Bone marrow (tissue), 2 donors: Measurements from ENCODE around the gene INKA2.
A peak's percentile ranks its signal among the peaks of the same experiment; 100 is the strongest.

Experiments used
- DNase-seq, 2 donors: peaks; one replicate each; lab custom pipeline; 2025; lab: John Stamatoyannopoulos, UW

INKA2 gene

GRCh38 chr1:111739194-111739924 lies at the start of gene INKA2:
Gene INKA2 (minus strand): TSS chr1:111739395. CDS start chr1:111739242, 153 bp downstream.
- peak; percentile 55 to 77 for DNase-seq

GRCh38 chr1:111786669-111787207 lies 47.5 kb upstream of the INKA2 start:
- DNase-seq, result no peak

- no peak for DNase-seq
Measured at GRCh38 chr1:111784273-111784901, 45.2 kb upstream of the INKA2 start.

- DNase-seq, result no peak
Measured at GRCh38 chr1:111779546-111779945, 40.4 kb upstream of the INKA2 start.

- DNase-seq, result no peak
Measured at GRCh38 chr1:111778541-111779051, 39.4 kb upstream of the INKA2 start.

- DNase-seq, result no peak
Measured at GRCh38 chr1:111778066-111778465, 38.9 kb upstream of the INKA2 start.

GRCh38 chr1:111777301-111777700 lies 38.1 kb upstream of the INKA2 start:
- no peak for DNase-seq

GRCh38 chr1:111776861-111777260 lies 37.7 kb upstream of the INKA2 start:
- DNase-seq, result no peak

GRCh38 chr1:111776391-111776790 lies 37.2 kb upstream of the INKA2 start:
- DNase-seq, result no peak

- DNase-seq, result no peak
Measured at GRCh38 chr1:111775966-111776365, 36.8 kb upstream of the INKA2 start.

- DNase-seq, result no peak
Measured at GRCh38 chr1:111770916-111771315, 31.7 kb upstream of the INKA2 start.

- peak in 1 of 2 donors; percentile 52 for DNase-seq
Measured at GRCh38 chr1:111769517-111770146, 30.4 kb upstream of the INKA2 start.

- no peak for DNase-seq
Measured at GRCh38 chr1:111768625-111769024, 29.4 kb upstream of the INKA2 start.

- DNase-seq, result no peak
Measured at GRCh38 chr1:111768023-111768422, 28.8 kb upstream of the INKA2 start.

- no peak for DNase-seq
Measured at GRCh38 chr1:111762332-111762731, 23.1 kb upstream of the INKA2 start.

- no peak for DNase-seq
Measured at GRCh38 chr1:111761717-111762116, 22.5 kb upstream of the INKA2 start.

- no peak for DNase-seq
Measured at GRCh38 chr1:111758373-111758772, 19.2 kb upstream of the INKA2 start.

- DNase-seq, result no peak
Measured at GRCh38 chr1:111756124-111756513, 16.9 kb upstream of the INKA2 start.

- DNase-seq, result peak; percentile 97
Measured at GRCh38 chr1:111755331-111756123, 16.3 kb upstream of the INKA2 start, which contains the start of gene DDX20. Gene DDX20 (plus strand): TSS chr1:111755901. CDS start chr1:111755925, 24 bp downstream.

GRCh38 chr1:111754984-111755330 lies 15.8 kb upstream of the INKA2 start:
- DNase-seq, result no peak

GRCh38 chr1:111751906-111752575 lies 12.8 kb upstream of the INKA2 start:
- no peak for DNase-seq
